NCI-H524 treated with DMSO at 0.1 percent for 48 hours (cell line): ENCODE measurements around the gene LGR4.
"Not testable (repeated sequence)": the region's sequence is repeated elsewhere in the genome, so short reads cannot be mapped to it uniquely, and the experiment has no call there.

ENCODE experiments used
- DNase-seq: peaks from one replicate; lab custom pipeline; 2025; lab: John Stamatoyannopoulos, UW

Gene LGR4

GRCh38 chr11:27458182-27458581 is 14.4 kb downstream of the LGR4 start:
- DNase-seq, result no peak

GRCh38 chr11:27456795-27457329 is 15.7 kb downstream of the LGR4 start:
- no peak for DNase-seq

GRCh38 chr11:27456140-27456794 is 16.3 kb downstream of the LGR4 start:
- DNase-seq, result no peak

- no peak for DNase-seq
Measured at GRCh38 chr11:27455667-27456066, 16.9 kb downstream of the LGR4 start.

- no peak for DNase-seq
Measured at GRCh38 chr11:27453701-27454100, 18.9 kb downstream of the LGR4 start.

- DNase-seq, result no peak
Measured at GRCh38 chr11:27452147-27452546, 20.4 kb downstream of the LGR4 start.

- no peak for DNase-seq
Measured at GRCh38 chr11:27451244-27451965, 21.2 kb downstream of the LGR4 start.

GRCh38 chr11:27448184-27448540 is 24.4 kb downstream of the LGR4 start:
- not testable (repeated sequence) for DNase-seq

- DNase-seq, result no peak
Measured at GRCh38 chr11:27447288-27448183, 25.1 kb downstream of the LGR4 start.

GRCh38 chr11:27445625-27446024 is 27.0 kb downstream of the LGR4 start:
- no peak for DNase-seq

GRCh38 chr11:27444801-27445215 is 27.8 kb downstream of the LGR4 start:
- DNase-seq, result no peak

- no peak for DNase-seq
Measured at GRCh38 chr11:27443746-27444507, 28.7 kb downstream of the LGR4 start.

- no peak for DNase-seq
Measured at GRCh38 chr11:27443227-27443626, 29.4 kb downstream of the LGR4 start.

GRCh38 chr11:27440090-27440489 is 32.5 kb downstream of the LGR4 start:
- peak; percentile 69 for DNase-seq

- no peak for DNase-seq
Measured at GRCh38 chr11:27438595-27438981, 34.0 kb downstream of the LGR4 start.

GRCh38 chr11:27437829-27438594 is 34.6 kb downstream of the LGR4 start:
- no peak for DNase-seq

- no peak for DNase-seq
Measured at GRCh38 chr11:27436916-27437315, 35.7 kb downstream of the LGR4 start.

GRCh38 chr11:27433742-27434141 is 38.8 kb downstream of the LGR4 start:
- DNase-seq, result no peak

- no peak for DNase-seq
Measured at GRCh38 chr11:27431808-27432207, 40.8 kb downstream of the LGR4 start.

- DNase-seq, result no peak
Measured at GRCh38 chr11:27429761-27430393, 42.7 kb downstream of the LGR4 start.
